ENCODE measurements around the gene ASTN2. TPM values are rescaled to one million over a fixed set of nuclear protein-coding genes. Genes with fewer than 3 reads are reported as not detected.

ASTN2 gene
- total RNA-seq, 1 donor from 2014 or later: 13.6 TPM

DNA sequence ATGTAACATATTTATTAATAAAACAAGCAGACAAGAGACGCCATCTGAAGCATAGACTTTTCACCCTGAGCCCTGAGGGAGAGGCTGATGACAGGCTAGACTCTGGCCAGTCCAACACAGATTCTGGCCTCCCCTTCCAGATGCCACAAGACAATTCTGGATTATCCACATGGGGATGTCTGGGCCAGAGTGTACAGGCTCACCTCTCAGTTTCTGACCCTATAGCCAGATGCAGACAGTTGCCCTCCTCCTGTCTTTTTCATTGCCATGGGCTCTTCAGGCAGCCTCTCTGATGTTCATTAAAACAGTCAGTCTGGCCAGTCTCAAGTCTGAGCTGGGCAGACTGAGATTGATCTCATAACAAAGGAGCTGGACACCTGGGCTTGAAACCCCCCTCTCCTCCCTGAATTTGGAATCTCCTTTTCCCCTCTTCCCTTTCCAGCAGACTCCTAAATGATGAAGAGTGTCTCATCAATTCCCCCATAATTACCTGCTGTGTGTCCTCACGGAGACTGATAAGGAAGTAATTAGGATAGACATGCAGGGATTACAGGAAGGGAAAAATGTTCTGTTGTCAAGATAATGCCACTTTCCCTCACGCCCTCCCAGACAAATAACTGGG is 89.6 kb downstream of the ASTN2 start:
- H3K4me2 ChIP-seq (ENCODE audit: low read length): no peak overlapping the region
- H3K4me1 Mint-ChIP-seq (ENCODE audit: low read depth, unreplicated experiment): no peaks in the 10 kb centered on the region
- no peaks in the 10 kb centered on the region for H4K20me1 ChIP-seq (ENCODE audit: insufficient read depth, low read length)
- H3K27me3 Mint-ChIP-seq (ENCODE audit: low read depth, unreplicated experiment): no peaks in the 10 kb centered on the region
- H3K9me3 ChIP-seq (ENCODE audit: insufficient read depth, low read depth, low read length): no peaks in the 10 kb centered on the region
- H3K27ac ChIP-seq (ENCODE audit: low read depth, low read length): no peak overlapping the region
- H3K4me3 ChIP-seq (ENCODE audit: insufficient read depth, low read depth, low read length): no peak overlapping the region
- H3K27ac Mint-ChIP-seq (ENCODE audit: unreplicated experiment): no peak overlapping the region
- TF ChIP-seq EZH2 (IDR thresholded peaks at IDR 0.05; ENCODE audit: insufficient read depth, low read length) (no peak), CTCF (IDR thresholded peaks at IDR 0.05; ENCODE audit: insufficient read depth, low read depth, low read length) (no peak)
- peaks cover 1% of the 10 kb centered on the region for H3K9me3 Mint-ChIP-seq (ENCODE audit: unreplicated experiment)
- no peak overlapping the region for H2AFZ ChIP-seq (ENCODE audit: low read depth, low read length)
- H3K4me1 ChIP-seq (ENCODE audit: insufficient read depth, low read length): no peaks in the 10 kb centered on the region
- no peak for FAIRE-seq
- no peaks in the 10 kb centered on the region for H3K36me3 Mint-ChIP-seq (ENCODE audit: low read depth, unreplicated experiment)
- DNase-seq (ENCODE audit: low read depth): no peak
- no peaks in the 10 kb centered on the region for H3K27me3 ChIP-seq (ENCODE audit: insufficient read depth, low read length)
- no peaks in the 10 kb centered on the region for H3K79me2 ChIP-seq (ENCODE audit: insufficient read depth, low read length)
- no peaks in the 10 kb centered on the region for H3K36me3 ChIP-seq (ENCODE audit: insufficient read depth, low read length)
- no peak overlapping the region for H3K4me3 Mint-ChIP-seq (ENCODE audit: unreplicated experiment)
- H3K9ac ChIP-seq (ENCODE audit: low read length): no peak overlapping the region

DNA sequence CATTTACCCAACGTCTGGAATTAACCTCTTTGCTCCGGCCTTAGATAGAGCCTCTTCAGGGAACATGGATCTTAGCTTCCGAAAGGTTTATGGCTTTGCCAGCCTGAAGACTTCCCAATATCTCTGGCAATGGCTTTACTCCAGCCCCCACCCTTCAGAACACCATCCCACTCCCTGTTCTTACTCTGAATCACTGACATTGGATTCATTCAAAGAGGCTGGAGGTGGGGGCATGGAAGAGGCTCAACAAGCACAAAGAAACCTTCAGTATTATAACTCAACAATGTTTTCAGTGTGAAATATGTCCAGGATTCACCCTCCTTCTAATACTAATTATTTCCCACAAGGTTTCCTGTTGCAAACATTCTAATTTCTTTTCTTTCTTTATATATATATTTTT is 91.5 kb downstream of the ASTN2 start:
- H3K4me3 ChIP-seq (ENCODE audit: insufficient read depth, low read depth, low read length): no peak overlapping the region
- no peaks in the 10 kb centered on the region for H3K27me3 ChIP-seq (ENCODE audit: insufficient read depth, low read length)
- no peaks in the 10 kb centered on the region for H3K36me3 ChIP-seq (ENCODE audit: insufficient read depth, low read length)
- H3K27me3 Mint-ChIP-seq (ENCODE audit: low read depth, unreplicated experiment): no peaks in the 10 kb centered on the region
- H3K4me1 ChIP-seq (ENCODE audit: insufficient read depth, low read length): no peaks in the 10 kb centered on the region
- H3K4me2 ChIP-seq (ENCODE audit: low read length): no peak overlapping the region
- no peaks in the 10 kb centered on the region for H3K4me1 Mint-ChIP-seq (ENCODE audit: low read depth, unreplicated experiment)
- no peak overlapping the region for H3K9ac ChIP-seq (ENCODE audit: low read length)
- H3K79me2 ChIP-seq (ENCODE audit: insufficient read depth, low read length): no peaks in the 10 kb centered on the region
- H3K27ac ChIP-seq (ENCODE audit: low read depth, low read length): no peak overlapping the region
- H3K36me3 Mint-ChIP-seq (ENCODE audit: low read depth, unreplicated experiment): no peaks in the 10 kb centered on the region
- no peaks in the 10 kb centered on the region for H3K9me3 ChIP-seq (ENCODE audit: insufficient read depth, low read depth, low read length)
- H4K20me1 ChIP-seq (ENCODE audit: insufficient read depth, low read length): no peaks in the 10 kb centered on the region
- no peaks in the 10 kb centered on the region for H3K9me3 Mint-ChIP-seq (ENCODE audit: unreplicated experiment)
- no peak overlapping the region for H3K4me3 Mint-ChIP-seq (ENCODE audit: unreplicated experiment)
- no peak overlapping the region for H2AFZ ChIP-seq (ENCODE audit: low read depth, low read length)
- FAIRE-seq: no peak
- TF ChIP-seq EZH2 (IDR thresholded peaks at IDR 0.05; ENCODE audit: insufficient read depth, low read length): no peak
- TF ChIP-seq CTCF (IDR thresholded peaks at IDR 0.05; ENCODE audit: insufficient read depth, low read depth, low read length): no peak
- DNase-seq (ENCODE audit: low read depth): no peak
- H3K27ac Mint-ChIP-seq (ENCODE audit: unreplicated experiment): no peak overlapping the region

DNA sequence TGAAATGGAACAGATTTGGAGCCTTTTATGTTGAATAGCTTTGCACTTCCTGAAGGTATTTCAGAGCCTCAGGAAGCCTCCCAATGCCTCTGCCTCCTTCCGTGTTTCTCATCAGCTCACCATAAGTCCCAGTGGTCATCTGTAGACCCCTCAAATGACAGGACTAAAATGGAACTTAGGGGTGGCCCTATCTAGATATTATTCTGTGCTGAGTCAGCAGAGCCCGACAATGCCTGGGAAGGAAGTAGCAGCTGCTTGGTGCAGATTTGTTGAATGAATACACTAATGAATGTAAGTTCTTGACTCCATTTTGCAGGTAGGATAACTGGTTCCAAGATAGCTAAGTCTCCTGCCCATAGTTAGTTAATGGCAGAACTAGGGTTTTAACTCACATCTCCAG is 97.7 kb downstream of the ASTN2 start:
- Histone ChIP-seq H3K4me1 (ENCODE audit: insufficient read depth, low read length) (no peaks in the 10 kb centered on the region), H3K27ac (ENCODE audit: low read depth, low read length) (no peak overlapping the region), H3K79me2 (ENCODE audit: insufficient read depth, low read length) (no peaks in the 10 kb centered on the region), H3K4me2 (ENCODE audit: low read length) (no peak overlapping the region), H3K9ac (ENCODE audit: low read length) (no peak overlapping the region), H3K4me3 (ENCODE audit: insufficient read depth, low read depth, low read length) (no peak overlapping the region), H3K36me3 (ENCODE audit: insufficient read depth, low read length) (no peaks in the 10 kb centered on the region), H3K9me3 (ENCODE audit: insufficient read depth, low read depth, low read length) (no peaks in the 10 kb centered on the region), H4K20me1 (ENCODE audit: insufficient read depth, low read length) (no peaks in the 10 kb centered on the region), H2AFZ (ENCODE audit: low read depth, low read length) (no peak overlapping the region), H3K27me3 (ENCODE audit: insufficient read depth, low read length) (no peaks in the 10 kb centered on the region)
- Mint-ChIP-seq H3K9me3 (ENCODE audit: unreplicated experiment) (peaks cover 2% of the 10 kb centered on the region), H3K27ac (ENCODE audit: unreplicated experiment) (no peak overlapping the region), H3K27me3 (ENCODE audit: low read depth, unreplicated experiment) (peaks cover 10% of the 10 kb centered on the region), H3K4me1 (ENCODE audit: low read depth, unreplicated experiment) (no peaks in the 10 kb centered on the region), H3K4me3 (ENCODE audit: unreplicated experiment) (no peak overlapping the region), H3K36me3 (ENCODE audit: low read depth, unreplicated experiment) (no peaks in the 10 kb centered on the region)
- no peak for FAIRE-seq
- TF ChIP-seq CTCF (IDR thresholded peaks at IDR 0.05; ENCODE audit: insufficient read depth, low read depth, low read length): no peak
- no peak for TF ChIP-seq EZH2 (IDR thresholded peaks at IDR 0.05; ENCODE audit: insufficient read depth, low read length)
- no peak for DNase-seq (ENCODE audit: low read depth)
